HL-60 (cell line): ENCODE measurements around the gene TBC1D20.

Experiments
- DNase-seq, 2 experiments: peaks; one replicate each; pipeline ENCODE4 v3.0.0-alpha.2; 2010 to 2020; ENCODE audit warnings: low read depth in 1 of 2, low spot score in 1 of 2
- H3K27ac ChIP-seq: fragments of 250-450 bp; sonication (Bioruptor Pico); replicated peaks from 2 replicates; pipeline ENCODE4 v1.5.1; 2020; ENCODE audit warnings: mild to moderate bottlenecking, moderate library complexity
- H3K27me3 ChIP-seq: fragments of 250-450 bp; sonication (Bioruptor Pico); 2 replicates; pipeline ENCODE4 v1.5.1; 2021; ENCODE audit warnings: mild to moderate bottlenecking, moderate library complexity; ENCODE audit not compliant: insufficient read depth, poor library complexity, severe bottlenecking
- H3K4me3 ChIP-seq: replicated peaks from 2 replicates; pipeline ENCODE4 v1.5.1; 2011; ENCODE audit warnings: mild to moderate bottlenecking, control low read depth, low read length; ENCODE audit not compliant: insufficient read depth
- CTCF ChIP-seq: IDR thresholded peaks from one replicate; pipeline ENCODE4 v1.5.1; 2011; ENCODE audit warnings: low read length, control low read depth, inconsistent platforms; ENCODE audit not compliant: insufficient read depth
- GABPA ChIP-seq: IDR thresholded peaks from 2 replicates; pipeline ENCODE4 v1.6.1; 2012; ENCODE audit warnings: low read depth
- POLR2AphosphoS5 ChIP-seq: IDR thresholded peaks from 2 replicates; pipeline ENCODE4 v1.6.1; 2012; ENCODE audit warnings: low read depth
- REST ChIP-seq: IDR thresholded peaks from 2 replicates; pipeline ENCODE4 v1.6.1; 2012; ENCODE audit warnings: low read depth; ENCODE audit not compliant: insufficient replicate concordance
- SPI1 ChIP-seq: IDR thresholded peaks from 2 replicates; pipeline ENCODE4 v1.6.1; 2012; ENCODE audit warnings: low read depth, mild to moderate bottlenecking, borderline replicate concordance

TBC1D20 gene

DNA sequence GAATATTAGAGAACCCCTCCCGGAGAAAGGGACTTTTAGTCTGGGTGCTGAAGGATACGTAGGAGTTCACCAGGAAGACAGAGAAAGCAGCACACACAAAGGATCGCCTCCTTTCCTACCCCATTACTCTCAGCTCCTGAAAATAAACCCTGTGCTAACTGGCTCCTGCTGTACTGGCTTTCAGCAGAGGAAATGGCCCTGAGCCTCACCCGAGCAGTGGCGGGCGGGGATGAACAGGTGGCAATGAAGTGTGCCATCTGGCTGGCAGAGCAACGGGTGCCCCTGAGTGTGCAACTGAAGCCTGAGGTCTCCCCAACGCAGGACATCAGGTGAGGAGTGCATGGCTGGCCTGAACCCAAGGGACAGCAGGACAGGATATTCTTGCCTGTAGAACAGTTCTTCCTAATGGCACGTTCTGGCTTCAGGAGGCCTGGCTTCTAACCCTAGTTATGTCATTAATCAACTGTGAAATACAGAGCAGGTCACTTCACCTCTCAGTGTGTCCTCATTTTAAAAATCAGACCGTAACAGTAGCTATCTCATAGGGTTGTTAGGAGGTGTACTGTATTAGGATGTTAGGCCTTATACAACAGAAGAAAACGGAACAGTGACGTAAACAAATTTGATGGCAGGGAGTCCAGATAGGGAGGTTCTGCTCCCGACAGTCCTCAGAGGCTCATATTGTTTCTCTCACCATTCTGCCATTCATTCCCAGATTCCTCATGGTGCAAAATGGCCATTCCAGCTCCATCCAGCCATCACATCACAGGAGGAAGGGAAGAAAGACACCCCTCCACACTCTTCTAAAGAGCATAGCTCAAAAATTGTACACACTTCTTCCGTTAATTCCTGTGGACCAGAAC lies 52.4 kb downstream of the TBC1D20 start:
- DNase-seq = no peak
- H3K27ac ChIP-seq = no peak overlapping the region
- H3K4me3 ChIP-seq = peak overlapping the region; percentile 95; the same call in 1 of the 2 replicates
- TF ChIP-seq GABPA = no peak
- TF ChIP-seq SPI1 = no peak
- no peak for TF ChIP-seq POLR2AphosphoS5
- no peak for TF ChIP-seq REST
- no peak for TF ChIP-seq CTCF
- H3K27me3 ChIP-seq = no peaks in the 10 kb centered on the region

DNA sequence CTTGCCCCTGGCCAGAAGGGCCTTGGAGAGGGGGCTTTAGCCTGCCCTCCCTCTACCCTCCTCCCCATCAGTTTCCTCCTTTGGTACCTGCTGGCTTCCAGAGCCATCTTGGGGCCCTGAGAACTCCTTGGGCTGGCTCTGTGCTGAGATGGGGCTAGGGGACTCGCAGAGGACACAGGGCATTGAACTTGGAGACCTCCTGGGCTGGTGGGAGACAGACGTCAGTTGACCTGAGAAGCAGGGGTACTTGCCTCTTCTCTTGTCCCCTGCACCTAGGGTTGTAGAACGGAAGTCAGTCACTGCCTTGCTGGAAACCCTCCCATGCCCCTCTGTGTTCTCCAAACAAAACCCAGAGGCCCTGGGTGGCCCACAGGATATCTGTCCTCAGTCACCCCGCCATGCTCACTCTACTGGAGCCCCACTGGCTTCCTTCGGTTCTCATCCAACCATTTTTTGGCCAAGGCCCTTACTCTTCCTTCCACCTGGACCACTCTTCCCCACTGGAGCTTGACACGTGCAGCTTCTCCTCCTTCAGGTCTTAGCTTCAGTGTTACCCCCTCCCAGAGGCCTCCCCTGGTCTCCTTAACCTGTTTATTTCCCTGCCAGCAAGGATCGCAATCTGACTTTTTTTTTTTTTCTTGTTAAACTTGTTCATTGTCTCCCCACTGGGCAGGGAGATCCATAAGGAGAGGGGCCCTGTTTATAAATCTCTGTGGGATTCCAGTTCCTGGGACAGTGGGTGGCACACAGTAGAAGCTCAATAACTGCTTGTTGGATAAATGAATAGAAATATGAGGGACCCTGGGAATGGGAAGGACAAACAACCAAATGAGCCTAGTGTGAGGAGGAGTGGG lies 53.3 kb downstream of the TBC1D20 start:
- Histone ChIP-seq H3K4me3 (peak overlapping the region; percentile 95), H3K27me3 (no peaks in the 10 kb centered on the region), H3K27ac (peak overlapping the region; percentile 91)
- TF ChIP-seq POLR2AphosphoS5 (no peak), CTCF (no peak), REST (no peak), SPI1 (no peak), GABPA (no peak)
- DNase-seq = no peak

DNA sequence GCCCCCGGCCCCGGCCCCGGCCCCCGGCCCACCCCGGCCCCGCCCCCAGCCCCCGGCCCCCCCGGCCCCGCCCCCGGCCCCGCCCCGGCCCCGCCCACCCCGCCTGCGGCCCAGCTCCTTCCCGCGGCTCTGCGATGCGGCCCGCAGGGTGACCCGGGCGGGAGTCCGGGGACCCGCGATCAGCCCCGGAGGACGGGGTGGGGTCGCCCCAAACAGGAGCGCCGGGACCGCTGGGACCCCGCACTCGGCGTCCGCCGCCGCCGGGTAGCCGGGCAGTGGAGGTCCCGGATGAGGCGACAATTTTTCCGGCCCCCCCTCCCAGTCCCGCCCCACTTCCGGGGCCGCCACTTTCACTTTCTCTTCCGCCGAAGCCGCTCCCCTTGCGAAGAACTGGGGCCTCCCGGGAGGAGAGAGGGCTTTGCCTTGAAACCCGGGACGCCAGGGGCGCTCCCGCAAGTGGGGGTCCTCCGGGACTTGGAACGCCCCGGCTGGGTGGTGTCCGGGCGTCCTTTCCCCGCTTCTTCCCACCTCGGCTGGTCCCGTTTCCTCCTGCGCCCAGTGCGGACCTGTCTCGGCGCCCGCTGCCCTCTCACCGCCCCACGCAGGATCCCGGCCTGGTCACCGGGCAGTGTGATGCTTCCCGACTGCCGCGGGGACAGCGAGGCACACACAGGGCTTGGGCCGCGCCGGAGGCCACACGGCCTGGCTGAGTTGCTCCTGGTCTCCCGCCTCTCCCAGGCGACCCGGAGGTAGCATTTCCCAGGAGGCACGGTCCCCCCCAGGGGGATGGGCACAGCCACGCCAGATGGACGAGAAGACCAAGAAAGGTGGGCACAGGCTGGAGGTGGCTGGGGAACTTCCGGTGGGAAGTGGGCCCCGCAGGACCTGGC lies 54.1 kb downstream of the TBC1D20 start, which contains the start of gene RBCK1:
RBCK1 (plus strand) TSS at position 347 of the 890 bp plus-strand sequence; CDS start at position 806, 459 bp downstream.
- no peak for TF ChIP-seq CTCF
- peak; percentile 21; the same call in 1 of the 2 replicates for TF ChIP-seq SPI1
- TF ChIP-seq GABPA = peak; percentile 71
- H3K27ac ChIP-seq = peak within 1 kb of the TSS; percentile 91
- peak within 1 kb of the TSS; percentile 95 for H3K4me3 ChIP-seq
- H3K27me3 ChIP-seq = no peaks in the 10 kb centered on the region
- peak; percentile 75 to 85 for DNase-seq
